ENCODE measurements around the gene NOTO.
"Not testable (repeated sequence)": the region's sequence is repeated elsewhere in the genome, so short reads cannot be mapped to it uniquely, and the experiment has no call there.

Gene NOTO, protein sequence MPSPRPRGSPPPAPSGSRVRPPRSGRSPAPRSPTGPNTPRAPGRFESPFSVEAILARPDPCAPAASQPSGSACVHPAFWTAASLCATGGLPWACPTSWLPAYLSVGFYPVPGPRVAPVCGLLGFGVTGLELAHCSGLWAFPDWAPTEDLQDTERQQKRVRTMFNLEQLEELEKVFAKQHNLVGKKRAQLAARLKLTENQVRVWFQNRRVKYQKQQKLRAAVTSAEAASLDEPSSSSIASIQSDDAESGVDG

DNA sequence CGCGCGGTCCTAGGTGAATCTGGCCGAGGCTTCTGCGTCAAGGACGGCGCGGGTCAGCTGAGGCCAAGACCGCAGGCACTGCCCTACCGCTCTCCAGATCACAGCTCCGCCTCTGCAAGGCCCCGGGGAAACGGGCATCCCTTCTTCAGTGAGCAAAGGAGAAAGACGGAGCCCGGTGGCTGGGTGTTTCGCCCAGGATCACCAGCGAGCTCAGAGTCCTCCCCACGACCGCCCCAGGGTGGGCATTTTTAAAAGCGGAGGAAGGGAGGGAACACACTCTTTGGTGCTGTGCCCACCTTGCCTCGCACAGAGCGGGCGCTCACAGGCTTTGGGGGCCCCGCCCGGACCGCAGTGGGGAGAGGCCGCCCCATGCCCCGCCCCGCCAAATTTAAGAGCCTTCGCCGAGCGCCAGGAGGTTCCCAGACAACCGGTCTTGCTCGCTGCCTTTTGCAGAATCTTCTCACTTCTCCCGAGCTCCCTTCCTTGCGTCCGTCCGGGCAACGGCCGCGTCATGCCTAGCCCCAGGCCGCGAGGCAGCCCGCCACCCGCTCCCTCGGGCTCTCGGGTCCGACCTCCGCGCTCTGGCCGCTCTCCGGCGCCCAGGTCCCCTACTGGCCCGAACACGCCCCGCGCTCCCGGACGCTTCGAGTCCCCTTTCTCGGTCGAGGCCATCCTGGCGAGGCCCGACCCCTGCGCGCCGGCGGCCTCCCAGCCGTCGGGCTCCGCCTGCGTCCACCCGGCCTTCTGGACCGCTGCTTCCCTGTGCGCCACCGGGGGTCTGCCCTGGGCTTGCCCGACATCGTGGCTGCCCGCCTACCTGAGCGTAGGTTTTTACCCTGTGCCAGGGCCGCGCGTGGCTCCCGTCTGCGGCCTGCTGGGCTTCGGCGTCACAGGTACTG lies at the start of gene NOTO:
Gene NOTO, plus strand, starts transcription at position 419 of the 899 bp plus-strand sequence. Its CDS starts 93 bp downstream, at position 512.
- DNase-seq, result no peak

DNA sequence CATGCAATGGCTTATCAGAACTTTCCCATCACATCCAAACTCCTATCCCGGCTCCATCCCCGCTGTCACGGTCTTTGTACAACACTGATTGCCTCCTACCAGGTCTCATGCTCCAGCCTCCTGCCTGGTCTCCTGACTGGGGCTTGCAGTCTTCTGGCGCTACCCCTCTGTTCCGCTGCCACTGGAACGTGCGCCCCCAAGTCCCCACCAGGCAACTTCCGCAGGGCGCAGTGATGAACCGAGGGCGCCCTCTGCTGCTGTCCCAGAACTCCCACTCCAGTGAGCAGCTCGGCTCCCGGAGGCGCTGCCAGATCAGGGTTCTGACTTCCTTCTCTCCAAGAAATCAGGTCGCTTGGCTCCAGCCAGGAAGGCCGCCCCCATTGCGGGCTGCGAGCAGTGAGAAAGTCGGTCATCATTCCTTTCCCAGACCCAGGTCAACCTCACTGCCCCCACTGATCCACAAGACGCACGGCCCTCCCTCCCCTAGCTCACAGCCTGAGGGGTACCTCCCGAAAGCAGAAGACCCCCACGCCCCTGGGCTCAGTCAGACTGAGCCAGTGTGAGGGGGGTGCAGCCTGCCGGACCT lies 45.7 kb upstream of the NOTO start:
- no peak for DNase-seq

DNA sequence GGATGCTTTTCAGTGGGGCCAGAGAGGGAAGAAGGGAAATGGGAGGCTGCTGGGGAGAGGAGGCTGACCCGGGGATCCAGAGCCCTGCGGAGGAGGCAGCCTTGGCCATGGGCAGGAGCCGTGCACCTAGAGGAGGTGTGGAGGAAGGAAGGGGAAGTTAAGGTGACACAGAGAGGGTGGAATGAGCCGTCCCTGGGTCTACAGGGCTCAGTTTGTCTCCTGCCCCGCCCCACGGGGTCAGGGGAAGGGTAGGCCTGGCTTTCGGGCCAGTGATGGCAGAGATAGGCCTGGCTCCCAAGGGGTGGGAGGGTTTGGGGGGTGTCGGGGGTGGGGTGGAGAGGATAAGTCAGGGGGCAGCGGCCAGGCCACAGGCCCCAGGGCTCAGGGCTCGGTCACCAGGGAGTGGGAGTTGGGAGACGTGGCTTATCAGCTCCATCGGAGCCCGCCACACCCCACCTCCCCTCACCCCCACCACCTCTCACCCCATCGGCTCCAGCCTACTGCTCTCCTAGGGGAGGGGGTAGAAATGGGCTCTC lies 39.5 kb upstream of the NOTO start:
- no peak for DNase-seq

DNA sequence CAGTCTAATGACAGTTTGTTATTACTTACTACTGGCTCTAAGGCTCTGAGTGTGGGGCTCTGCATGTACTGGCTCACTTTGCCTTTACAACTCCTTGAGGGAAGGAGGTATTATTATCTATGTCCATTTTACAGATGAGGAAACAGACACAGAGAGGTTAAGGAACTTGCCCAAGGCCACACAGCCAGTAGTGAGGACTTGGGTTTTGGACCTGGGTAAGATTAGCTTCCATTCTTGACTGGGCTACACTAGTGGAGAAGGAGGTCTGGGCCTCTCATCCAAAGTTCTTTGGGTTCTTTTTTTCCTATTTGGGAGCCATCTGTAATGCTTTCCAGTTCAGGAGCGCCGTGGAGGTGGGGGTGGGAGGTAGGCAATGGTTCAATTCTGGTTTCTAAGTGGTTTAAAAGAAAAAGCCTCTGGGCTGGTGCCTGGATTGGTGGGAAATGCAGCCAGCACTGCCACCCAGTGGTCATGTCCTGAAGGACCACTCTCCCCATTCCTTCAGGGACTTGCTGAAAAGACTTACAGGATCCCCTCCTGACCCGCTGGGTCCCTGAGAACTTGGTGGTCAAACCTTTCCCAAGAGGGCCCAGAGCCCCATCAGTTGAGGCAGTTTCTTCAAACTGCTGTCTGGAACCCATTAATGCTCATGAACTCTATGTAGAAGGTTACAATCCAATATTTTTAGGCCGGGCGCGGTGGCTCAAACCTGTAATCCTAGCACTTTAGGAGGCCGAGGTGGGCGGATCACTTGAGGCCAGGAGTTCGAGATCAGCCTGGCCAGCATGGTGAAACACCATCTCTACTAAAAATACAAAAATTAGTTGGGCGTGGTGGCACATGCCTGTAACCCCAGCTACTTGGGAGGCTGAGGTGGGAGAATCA lies 38.6 kb upstream of the NOTO start:
- peak; percentile 15 for DNase-seq

DNA sequence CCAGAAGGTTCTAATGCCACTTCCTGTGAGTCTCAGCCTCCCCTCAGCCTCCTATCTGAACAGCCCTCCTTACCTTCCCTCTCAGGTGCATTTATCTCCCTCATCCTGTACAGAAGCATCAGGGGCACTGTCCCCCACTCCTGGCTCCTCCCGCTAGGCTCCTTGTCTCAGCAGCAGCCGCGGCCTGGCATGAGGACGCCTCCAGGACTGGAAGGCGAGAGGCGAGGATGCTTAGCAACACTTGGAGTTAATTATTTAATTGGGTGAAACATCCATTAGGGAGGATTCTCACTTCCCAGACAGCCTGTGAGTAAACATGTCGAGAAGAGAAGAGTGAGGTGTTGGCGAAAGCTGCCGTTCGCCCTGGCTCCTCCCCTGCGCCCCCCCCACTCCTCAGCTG lies 36.4 kb upstream of the NOTO start:
- DNase-seq, result not testable (repeated sequence)

DNA sequence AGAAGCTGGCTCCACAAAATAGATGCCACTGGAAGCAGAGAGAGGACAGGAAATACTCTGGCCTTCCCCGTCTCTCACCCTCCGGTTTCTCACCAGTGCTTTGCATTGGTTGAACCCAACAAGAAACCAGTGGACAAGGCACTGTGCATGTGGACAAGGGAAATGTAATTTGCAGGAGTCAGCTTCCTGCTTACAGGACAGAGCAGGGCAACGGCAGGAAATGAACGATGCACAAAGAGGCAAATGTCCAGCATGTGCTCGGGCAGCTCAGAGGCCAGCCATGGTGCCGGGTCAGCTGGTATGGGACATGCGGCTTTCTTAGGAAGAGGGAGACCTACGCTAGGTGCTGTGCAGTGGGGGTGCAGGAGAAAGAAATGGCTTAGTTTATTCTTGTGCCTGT lies 35.6 kb upstream of the NOTO start:
- not testable (repeated sequence) for DNase-seq

DNA sequence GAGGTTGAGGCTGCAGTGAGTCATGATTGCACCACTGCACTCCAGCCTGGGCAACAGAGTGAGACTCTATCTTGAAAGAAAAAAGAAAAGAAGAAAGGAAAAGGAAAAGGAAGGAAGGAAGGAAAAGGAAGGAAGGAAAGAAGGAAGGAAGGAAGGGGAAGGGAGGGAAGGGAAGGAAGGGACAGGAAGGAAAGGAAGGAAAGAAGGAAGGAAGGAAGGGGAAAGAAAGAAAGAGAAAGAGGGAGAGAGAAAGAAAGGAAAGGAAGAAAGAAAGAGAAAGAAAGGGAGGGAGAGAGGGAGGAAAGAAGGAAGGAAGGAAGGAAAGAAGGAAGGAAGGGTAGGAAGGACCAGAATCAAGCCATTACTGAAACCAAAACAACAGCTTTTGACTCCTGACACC lies 34.0 kb upstream of the NOTO start:
- DNase-seq, result not testable (repeated sequence)

DNA sequence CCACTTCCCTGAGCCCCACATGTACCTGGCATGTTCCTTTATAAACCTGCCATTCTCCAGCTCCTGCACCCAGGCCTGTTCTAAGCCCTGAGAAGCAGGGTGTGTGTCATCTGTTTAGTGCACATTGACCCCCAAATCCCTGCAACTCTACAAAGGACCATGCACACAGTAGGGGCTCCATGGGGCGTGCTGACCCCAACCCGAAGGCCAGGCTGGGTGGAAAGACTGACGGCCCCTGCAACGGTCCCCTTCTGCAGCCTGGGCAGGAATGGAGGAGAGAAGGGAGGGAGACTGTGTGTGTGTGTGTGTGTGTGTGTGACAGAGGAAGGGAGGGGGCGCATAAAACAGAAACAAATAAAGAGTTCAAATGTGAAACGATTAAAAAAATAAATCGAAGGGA lies 32.0 kb upstream of the NOTO start:
- DNase-seq, result not testable (repeated sequence)

DNA sequence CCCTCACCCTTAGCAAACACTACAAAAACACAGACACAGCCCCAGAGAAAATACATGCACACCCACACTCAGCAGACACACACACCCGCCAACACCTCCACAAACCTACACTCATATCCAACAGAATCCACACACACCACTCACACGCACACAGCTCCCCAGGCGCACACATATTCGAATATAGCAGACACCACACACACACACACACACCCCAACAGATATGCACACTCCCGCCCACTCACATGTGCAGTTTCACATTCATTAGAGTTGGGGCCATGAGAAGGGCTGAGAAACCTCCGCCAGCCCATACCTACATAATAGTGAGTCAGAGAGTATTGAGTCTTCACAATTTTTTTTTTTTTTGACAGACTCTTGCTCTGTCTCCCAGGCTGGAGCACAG lies 29.4 kb upstream of the NOTO start:
- DNase-seq, result no peak

DNA sequence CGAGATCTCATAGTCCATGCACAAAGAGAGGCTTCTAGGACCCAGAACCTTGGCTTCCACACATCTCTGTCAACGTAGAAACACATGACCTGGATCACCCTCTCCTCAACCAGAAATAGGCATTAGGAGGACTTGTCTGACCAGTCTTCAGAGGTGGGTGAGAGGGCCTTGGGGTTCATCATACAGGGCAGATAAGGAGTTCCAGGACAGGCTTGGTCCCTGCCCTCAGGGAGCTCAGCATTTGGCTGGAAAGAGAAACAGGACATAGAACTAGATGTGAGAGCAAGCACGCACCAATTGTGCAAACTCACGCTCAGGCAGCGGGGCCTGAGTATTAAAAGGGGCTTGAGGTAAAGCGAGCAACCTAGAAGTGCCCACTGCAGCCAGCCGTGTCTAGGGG lies 28.6 kb upstream of the NOTO start:
- DNase-seq, result no peak

DNA sequence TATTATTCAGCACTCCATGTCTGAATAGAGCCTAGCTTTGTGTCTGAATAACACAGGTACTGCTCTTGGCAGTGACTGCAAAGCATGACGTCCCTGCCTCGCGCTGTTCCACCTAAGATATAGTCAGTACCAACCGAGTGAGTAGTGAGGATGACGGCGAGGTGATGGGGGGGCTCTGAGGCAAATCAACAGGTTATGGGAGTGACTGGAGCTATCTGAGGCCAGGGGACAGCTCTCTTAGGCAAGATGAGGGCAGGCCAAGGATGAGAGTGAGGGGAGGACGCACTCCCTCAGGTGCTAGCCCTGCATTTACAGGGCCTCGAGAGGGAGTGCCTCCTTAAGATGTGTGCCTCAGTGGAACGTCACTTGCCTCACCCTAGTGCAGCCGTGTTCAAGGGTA lies 28.1 kb upstream of the NOTO start:
- no peak for DNase-seq

DNA sequence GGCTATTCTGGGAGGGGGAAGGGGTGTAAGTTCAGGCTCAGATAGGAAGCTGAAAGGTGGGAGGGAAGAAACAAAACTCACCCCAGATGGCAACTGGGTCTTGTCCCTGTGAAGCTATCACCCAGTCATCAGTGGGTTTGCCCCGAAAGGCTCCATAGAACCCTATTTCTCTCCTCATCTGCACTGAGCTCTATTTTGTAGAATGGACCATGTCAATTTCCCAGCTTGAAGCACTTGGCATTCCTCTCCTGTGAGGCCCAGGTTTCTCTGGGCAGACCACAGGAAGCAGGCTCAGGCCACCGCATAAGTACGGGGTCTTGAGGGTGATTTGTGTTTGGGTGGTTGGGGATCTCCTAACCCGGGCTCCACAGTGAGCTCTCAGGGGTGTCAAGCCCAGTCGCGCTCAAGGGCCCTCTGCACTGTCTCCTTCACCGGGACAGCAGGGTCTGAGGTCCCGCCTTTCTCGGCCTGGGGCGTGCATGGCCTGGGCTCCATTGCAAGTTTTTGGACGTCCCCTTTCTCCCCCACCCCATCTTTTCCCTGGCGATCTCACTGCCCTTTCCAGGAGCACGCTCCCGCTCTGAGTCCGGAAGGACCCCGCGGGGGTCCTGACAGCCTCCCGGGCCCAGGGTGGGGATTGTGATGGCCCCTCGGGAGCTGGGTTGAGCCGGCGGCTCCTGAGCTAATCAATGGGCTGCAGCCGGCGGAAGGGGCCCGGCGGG lies 27.3 kb upstream of the NOTO start:
- no peak for DNase-seq

DNA sequence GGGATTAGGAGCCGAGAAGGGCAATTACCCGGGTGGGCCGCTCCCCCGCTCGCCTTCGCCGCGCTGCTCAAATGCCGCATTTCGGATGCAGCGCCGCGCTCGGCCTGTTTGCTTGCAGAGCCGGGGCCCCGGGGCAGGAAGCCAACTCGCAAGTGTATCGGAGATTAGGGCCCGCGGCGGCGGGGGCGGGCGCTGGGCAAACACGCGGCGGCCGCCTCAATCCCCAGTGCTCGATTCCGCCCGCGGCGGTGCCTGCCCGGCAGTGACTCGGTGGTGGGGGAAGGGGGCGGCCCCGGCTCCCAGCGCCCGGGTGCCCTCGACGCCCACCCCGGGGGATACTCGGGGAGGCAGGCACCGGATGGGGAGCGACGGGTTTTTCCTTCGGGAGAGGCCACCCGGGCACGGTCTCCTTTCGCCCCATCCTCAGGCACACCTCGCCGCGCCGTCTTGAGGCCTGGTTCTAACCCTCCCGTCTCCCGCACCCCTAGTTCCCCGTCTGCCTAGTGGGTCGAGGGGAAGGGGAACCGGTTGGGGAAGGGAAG lies 26.6 kb upstream of the NOTO start:
- DNase-seq, result no peak

DNA sequence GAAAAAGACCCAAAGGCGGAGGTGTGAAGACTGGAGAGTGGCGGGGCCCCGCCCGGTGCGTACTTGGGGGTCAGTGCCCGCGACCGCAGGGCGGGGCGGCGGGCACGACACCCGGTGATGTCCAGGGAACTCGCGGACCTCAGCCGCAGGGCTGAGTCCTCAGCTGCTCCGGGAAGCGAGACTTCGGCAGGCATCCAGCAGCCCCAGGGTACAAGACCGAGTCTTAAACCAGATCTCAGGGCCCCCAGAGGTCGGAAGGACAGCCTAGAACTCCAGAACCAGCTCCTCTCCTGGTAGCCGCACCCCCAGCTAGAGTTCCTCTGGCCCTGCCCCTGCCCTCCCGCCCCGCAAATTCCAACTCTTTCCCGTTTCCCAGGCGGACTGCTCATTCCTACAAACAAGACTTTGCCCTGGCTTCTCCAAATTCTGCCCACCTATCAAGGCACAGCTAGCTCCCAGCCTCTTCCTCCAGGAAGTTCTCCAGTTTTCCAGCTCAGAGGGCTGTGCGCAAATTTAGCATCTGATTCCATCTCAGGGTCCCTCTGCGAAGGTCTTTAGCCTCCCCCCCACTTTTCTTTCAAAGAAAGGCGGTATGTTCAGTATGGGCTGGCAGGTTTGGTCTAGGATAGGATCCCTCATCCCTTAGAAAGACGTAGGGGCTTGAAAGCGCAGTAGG lies 26.0 kb upstream of the NOTO start:
- no peak for DNase-seq

DNA sequence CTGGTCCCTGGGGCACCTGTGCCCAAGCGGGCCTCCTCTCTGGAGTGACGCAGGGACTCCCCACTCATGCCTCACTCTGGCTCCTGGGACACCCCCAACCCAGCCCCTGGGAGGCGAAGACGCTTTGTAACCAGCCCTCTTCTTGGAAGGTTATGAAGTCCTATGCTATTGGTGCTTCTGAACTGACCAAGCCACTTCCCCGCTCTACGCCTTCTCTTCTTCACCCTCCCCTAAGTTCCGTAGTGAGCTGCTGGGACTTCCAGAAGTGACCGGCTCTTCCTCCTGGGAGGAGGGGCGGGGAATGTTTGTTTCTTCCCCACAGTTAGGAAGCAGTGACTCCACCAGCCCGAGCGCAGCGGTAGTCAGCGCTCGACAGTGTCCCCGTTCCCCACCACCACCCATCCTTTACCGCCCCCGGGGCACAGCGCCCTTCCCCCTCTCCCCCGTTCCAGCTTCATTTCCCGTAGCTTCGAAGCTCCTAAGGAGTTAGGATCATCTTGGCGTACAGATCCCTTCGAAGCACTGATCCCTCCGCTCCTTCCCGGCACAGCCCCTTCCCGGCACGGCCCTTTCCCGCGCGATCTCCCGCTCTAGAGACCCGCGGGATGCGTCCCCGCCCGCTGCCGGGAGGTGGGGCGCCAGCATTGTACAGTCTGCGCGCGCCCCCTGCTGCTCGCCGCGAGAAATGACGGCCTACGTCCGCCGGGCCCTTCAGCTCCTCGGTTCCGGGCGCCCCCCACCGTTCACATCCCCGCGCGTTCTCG lies 25.3 kb upstream of the NOTO start:
- DNase-seq, result peak; percentile 40

DNA sequence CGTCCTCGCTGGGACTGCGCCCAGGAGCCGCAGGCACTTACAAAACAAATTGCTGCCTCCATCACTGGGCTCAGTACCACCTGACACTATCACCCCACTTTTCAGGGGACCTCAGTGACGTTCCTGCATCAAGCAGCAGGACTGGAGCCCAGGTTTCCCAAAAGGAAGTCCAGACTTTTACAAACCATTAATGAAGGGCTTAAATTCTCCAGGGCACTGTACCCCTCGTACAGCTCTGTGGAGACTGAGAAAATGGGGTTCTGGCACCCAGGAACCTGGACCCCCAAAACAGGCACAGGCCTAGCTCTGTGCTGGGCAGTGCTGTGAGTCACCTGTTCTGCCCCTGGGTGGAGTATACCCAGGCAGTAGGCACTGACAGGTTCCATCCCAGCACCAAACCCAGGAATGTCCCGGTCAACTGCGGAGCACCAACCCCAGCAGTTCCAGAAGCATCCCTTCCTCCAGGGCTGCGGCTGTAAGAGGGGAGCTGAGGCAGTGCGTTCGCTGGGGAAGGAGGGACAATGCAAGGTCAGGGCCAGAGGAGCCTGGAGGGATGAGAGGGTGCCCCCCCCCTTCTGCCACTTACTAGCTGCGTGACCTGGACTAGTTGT lies 24.6 kb upstream of the NOTO start:
- no peak for DNase-seq

DNA sequence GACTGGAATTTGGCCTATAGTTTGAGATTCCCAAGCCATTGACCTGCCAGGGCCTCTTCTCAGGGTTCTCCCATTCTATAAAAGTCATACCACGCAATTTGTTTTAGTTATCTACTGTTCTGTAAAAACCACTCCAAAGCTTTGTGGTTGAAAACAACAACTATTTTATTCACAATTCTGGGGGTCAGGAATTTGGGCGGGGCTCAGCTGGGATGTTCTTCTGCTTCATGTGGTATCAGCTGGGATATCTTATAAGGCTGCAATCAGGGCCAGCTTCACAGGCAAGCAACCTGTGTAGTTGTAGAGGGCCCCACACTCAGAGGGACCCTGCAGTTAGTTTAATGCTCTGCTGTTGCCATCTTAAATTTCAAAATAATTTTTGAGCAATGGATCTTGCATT lies 16.4 kb upstream of the NOTO start:
- DNase-seq, result no peak

DNA sequence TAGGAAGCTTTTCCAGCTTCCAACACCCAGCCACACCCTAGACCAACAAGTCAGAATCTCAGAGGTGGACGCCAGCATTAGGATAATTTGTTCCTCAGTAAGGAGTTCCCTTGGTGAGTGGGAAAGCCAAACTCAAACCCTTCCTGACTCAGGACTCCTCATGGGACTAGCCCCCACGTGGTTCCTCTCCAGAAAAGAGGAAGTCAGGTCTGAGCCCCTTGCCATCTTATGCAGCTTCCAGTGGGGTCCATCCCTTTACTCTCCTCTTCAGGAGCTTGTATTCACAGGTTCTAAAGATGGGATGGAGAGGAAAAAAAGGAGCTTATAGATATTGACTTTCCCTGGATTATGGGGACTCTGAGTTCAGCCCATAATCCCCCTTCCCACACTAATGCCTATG lies 14.8 kb upstream of the NOTO start:
- no peak for DNase-seq

DNA sequence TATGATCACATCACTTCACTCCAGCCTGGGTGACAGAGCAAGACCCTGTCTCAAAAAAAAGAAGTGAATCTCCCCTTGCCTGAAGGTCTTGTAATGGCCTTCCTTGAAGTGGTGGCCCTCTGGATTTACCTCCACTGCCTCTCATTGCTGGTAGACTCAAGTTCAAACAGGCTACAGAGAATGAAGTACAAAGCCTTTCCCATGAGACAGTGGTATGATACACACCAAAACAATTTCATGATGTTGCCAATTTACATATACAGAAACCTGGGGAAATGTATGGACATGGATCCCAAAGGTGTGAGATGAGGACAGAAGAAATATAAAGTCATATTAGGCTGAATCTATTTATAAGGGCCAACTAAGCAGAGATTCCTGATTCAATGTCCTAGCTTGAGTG lies 4.8 kb upstream of the NOTO start:
- no peak for DNase-seq

DNA sequence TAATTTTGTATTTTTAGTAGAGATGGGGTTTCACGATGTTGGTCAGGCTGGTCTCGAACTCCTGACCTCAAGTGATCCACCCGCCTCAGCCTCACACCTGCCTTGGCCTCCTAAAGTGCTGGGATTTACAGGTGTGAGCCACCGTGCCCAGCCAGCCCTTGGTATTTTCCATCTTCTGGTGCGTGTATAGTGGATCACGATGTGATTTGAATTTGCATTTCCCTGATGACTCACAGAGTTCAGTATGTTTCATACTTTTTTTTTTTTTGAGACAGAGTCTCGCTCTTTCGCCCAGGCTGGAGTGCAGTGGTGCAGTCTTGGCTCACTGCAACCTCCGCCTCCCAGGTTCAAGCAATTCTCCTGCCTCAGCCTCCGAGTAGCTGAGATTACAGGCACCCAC lies 2.1 kb upstream of the NOTO start:
- not testable (repeated sequence) for DNase-seq

Data from NCI-H2029 treated with DMSO at 0.1 percent for 48 hours (cell line).